ENCODE measurements around the gene CIBAR2. TPM values are rescaled to one million over a fixed set of nuclear protein-coding genes. Genes with fewer than 3 reads are reported as not detected.

CIBAR2 gene
- total RNA-seq, 4 donors from 2014 or later = not detected

DNA sequence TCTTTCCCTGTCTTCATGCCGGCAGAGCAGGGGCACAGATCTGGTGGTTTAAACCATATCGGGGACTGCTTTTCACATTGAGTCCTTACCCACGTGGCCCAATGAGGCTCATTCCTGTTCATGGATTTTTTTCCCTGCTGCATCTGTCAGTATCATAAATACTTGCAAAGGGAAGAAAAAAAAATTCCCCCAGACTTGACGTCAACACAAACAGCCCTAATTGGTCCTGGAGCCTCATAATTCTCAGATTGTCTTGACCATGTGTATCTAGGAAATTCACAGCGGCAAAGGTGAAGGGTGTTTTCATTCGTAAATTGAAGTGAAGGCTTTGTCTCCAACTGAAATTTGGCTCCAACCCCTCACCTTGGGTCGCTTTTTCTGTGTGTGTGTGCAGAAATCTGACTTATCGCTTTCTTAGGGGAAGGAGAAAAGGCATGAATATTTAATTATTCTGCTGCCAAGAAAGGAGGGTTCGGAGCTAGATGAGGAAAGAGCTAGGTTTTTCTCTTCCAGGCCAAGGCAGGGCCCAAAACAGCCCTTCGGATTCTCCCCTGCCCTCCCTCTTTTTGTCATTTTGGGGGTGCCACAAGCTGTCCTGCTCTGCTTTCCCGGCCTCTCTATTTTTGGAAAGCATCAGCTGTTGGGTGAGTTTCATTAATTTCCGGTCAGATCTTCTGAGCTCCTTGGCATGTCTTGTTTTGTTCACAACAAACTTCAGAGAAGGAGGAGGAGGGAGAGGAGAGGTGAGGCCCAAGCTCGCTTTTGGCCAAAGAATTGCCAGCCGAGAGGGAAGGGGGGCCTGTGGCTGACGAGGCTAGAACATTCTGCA lies 17.8 kb upstream of the CIBAR2 start:
- WGBS = 41% methylated on average over 15 of the region's 15 CpGs
- Histone ChIP-seq H3K36me3 (no peaks in the 10 kb centered on the region), H3K27me3 (no peaks in the 10 kb centered on the region), H3K4me1 (peaks cover 48 to 66% (median 64%) of the 10 kb centered on the region in 4 donors), H3K4me3 (no peak overlapping the region), H3K9me3 (no peaks in the 10 kb centered on the region), H3K27ac (replicated peaks in 1 of 4) (peak overlapping the region; percentile 81 to 86 (median 84))
- TF ChIP-seq POLR2AphosphoS5 (IDR thresholded peaks at IDR 0.05) (peak; percentile 61 to 67), POLR2A (IDR thresholded peaks at IDR 0.05; ENCODE audit: low read depth) (no peak), EP300 (IDR thresholded peaks at IDR 0.05) (no peak), CTCF (IDR thresholded peaks at IDR 0.05) (no peak)
- DNase-seq (ENCODE audit: extremely low spot score) = no peak
- intact Hi-C loops (cut with DNase I) = no loop called here

DNA sequence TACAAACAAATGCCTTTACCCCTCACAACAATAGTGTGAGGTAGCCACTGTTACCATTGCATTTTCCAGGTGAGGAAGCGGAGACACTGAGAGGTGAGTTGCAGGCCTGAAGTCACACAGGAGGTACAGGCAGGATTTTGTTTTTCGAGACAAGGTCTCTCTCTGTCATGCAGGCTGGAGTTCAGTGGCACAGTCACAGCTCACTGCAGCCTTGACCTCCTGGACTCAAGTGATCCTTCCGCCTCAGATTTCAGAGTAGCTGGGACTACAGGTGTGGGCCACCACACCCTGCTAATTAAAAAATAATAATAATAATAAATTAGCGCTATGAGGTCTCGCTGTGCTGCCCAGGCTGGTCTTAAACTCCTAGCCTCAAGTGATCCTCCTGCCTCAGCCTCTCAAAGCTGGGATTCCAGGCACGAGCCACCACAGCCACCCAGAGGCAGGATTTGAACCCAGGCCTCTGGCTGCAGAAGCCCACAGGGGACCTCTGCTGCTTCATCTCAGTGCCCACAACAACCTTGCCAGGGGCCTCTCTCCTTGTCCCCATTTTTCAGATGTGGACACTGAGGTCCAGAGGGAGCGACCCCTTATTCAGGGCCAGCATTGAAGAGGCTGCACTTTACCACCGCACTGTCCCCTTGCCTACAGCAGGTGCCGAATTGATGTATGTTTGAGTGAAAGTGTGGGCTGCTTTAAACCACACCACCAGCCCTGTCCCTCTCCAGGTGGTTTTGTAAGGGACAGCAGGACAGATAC lies 16.0 kb upstream of the CIBAR2 start:
- WGBS = 100% methylated on average over 6 of the region's 9 CpGs
- no peak for DNase-seq (ENCODE audit: extremely low spot score)
- Histone ChIP-seq H3K4me3 (no peak overlapping the region), H3K36me3 (no peaks in the 10 kb centered on the region), H3K27me3 (no peaks in the 10 kb centered on the region), H3K9me3 (no peaks in the 10 kb centered on the region), H3K27ac (replicated peaks in 1 of 4) (no peak overlapping the region), H3K4me1 (peaks cover 40 to 67% (median 61%) of the 10 kb centered on the region in 4 donors)
- intact Hi-C loops (cut with DNase I) = no loop called here
- no peak for TF ChIP-seq EP300 (IDR thresholded peaks at IDR 0.05)
- TF ChIP-seq CTCF (IDR thresholded peaks at IDR 0.05) = no peak
- TF ChIP-seq POLR2A (IDR thresholded peaks at IDR 0.05; ENCODE audit: low read depth) = no peak
- TF ChIP-seq POLR2AphosphoS5 (IDR thresholded peaks at IDR 0.05) = no peak

GRCh38 chr16:85127379-85127723 lies 15.1 kb upstream of the CIBAR2 start:
- no peaks in the 10 kb centered on the region for H3K27me3 ChIP-seq
- 81% methylated on average over 3 of the region's 3 CpGs for WGBS
- no peak for TF ChIP-seq EP300 (IDR thresholded peaks at IDR 0.05)
- TF ChIP-seq CTCF (IDR thresholded peaks at IDR 0.05) = no peak
- no peak for TF ChIP-seq POLR2AphosphoS5 (IDR thresholded peaks at IDR 0.05)
- no peak for TF ChIP-seq POLR2A (IDR thresholded peaks at IDR 0.05; ENCODE audit: low read depth)
- no peaks in the 10 kb centered on the region for H3K9me3 ChIP-seq
- no peaks in the 10 kb centered on the region for H3K36me3 ChIP-seq
- peak overlapping the region in 2 of 4 donors; percentile 54 to 55 for H3K27ac ChIP-seq (replicated peaks in 1 of 4)
- H3K4me3 ChIP-seq = no peak overlapping the region
- intact Hi-C loops (cut with DNase I) = no loop called here
- DNase-seq (ENCODE audit: extremely low spot score) = no peak
- H3K4me1 ChIP-seq = peaks cover 40 to 67% (median 61%) of the 10 kb centered on the region in 4 donors

- Histone ChIP-seq H3K27me3 (no peaks in the 10 kb centered on the region), H3K4me3 (no peak overlapping the region), H3K9me3 (no peaks in the 10 kb centered on the region), H3K27ac (replicated peaks in 1 of 4) (peak overlapping the region; percentile 29 to 55 (median 48)), H3K36me3 (no peaks in the 10 kb centered on the region), H3K4me1 (peaks cover 40 to 67% (median 60%) of the 10 kb centered on the region in 4 donors)
- TF ChIP-seq CTCF (IDR thresholded peaks at IDR 0.05) (no peak), EP300 (IDR thresholded peaks at IDR 0.05) (no peak), POLR2AphosphoS5 (IDR thresholded peaks at IDR 0.05) (no peak), POLR2A (IDR thresholded peaks at IDR 0.05; ENCODE audit: low read depth) (no peak)
- 22% methylated on average over 18 of the region's 20 CpGs for WGBS
- no peak for DNase-seq (ENCODE audit: extremely low spot score)
- intact Hi-C loops (cut with DNase I) = no loop called here
Observed at GRCh38 chr16:85126705-85127378, 14.6 kb upstream of the CIBAR2 start.

Data from esophagus muscularis mucosa (tissue), 4 donors.